Measurements from ENCODE around the gene VIM. TPM values are rescaled to one million over a fixed set of nuclear protein-coding genes. Genes with fewer than 3 reads are reported as not detected.
"Not testable (repeated sequence)": the region's sequence is repeated elsewhere in the genome, so short reads cannot be mapped to it uniquely, and the experiment has no call there.

VIM gene
- total RNA-seq, 1 donor from 2014 or later = 6,230 TPM

DNA sequence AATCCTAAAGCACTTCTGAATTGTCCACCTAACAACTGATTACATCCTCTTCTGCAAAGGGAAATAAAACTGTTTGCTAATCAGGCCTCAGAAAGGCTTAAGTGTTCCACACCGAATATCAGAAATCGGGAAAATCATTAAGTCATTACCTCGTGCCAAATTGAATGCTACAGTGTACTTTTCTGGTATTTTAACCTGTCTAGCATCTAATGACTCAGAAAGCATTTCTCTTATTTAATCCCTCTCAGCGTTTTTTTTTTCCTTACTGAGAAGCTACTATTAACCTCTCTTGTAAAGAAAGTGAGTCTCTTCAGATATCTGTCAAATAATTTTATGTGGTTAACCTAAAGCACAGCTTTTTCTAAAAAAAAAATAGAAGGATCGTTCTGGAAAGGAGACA is 28.6 kb downstream of the VIM start:
- no peaks in the 10 kb centered on the region for H3K4me1 ChIP-seq
- H3K27ac ChIP-seq = no peak overlapping the region
- no peaks in the 10 kb centered on the region for H3K27me3 ChIP-seq
- H3K9me3 ChIP-seq = no peaks in the 10 kb centered on the region
- H3K36me3 ChIP-seq = no peaks in the 10 kb centered on the region
- H3K4me3 ChIP-seq = no peak overlapping the region
- intact Hi-C loops (cut with DNase I) = loop anchor here (1.0 to 5.0 kb wide), 4 partner anchors 18 to 428 kb away; no protein-coding TSS in a partner anchor
- TF ChIP-seq, protein P1, sequence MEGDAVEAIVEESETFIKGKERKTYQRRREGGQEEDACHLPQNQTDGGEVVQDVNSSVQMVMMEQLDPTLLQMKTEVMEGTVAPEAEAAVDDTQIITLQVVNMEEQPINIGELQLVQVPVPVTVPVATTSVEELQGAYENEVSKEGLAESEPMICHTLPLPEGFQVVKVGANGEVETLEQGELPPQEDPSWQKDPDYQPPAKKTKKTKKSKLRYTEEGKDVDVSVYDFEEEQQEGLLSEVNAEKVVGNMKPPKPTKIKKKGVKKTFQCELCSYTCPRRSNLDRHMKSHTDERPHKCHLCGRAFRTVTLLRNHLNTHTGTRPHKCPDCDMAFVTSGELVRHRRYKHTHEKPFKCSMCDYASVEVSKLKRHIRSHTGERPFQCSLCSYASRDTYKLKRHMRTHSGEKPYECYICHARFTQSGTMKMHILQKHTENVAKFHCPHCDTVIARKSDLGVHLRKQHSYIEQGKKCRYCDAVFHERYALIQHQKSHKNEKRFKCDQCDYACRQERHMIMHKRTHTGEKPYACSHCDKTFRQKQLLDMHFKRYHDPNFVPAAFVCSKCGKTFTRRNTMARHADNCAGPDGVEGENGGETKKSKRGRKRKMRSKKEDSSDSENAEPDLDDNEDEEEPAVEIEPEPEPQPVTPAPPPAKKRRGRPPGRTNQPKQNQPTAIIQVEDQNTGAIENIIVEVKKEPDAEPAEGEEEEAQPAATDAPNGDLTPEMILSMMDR (IDR thresholded peaks at IDR 0.05) = no peak
- DNase-seq (ENCODE audit: low spot score in 2 of 2) = no peak

DNA sequence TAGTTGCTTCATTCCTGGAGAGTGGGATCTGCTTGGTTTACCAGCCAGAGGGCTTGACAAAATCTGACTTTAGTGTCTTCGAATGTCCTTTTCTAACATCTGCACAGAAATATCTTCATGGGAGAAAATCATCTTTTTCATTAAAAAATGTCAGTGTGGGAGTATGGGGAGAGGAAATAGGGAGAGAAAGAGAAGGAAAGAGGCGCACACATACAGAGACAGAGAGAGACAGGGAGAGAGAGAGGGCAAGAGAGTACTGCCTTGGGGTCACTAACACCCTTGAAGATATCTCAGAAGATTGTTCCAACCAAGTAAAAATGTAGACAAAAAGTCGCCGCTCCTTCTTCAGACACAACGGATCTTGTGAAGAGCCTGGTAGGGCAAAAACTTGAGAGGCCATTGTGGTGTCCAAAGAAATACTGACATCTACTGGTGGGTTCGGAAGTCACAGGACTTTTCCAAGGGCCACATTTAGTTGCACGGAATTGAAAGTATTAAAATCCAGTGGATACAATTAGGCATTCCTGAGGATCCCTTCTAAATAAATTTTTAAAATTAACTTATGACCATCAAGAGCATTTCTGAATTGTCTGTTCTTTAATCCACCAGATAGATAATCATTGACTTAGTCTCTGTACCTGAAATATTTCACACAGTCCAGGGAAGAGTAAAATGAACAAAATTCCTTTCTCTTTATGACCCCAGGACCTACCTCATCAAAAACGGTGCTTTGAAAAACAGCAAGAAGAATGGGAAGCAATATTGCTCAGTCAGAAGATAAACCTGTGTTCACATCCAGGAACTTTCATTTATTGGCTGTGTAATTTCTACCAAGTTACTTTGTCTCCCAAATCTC is 29.7 kb downstream of the VIM start:
- H3K36me3 ChIP-seq = no peaks in the 10 kb centered on the region
- no peaks in the 10 kb centered on the region for H3K27me3 ChIP-seq
- TF ChIP-seq, protein P1 (IDR thresholded peaks at IDR 0.05) = peak; percentile 83 to 88 (median 84)
- no peak overlapping the region for H3K27ac ChIP-seq
- no peaks in the 10 kb centered on the region for H3K4me1 ChIP-seq
- peak overlapping the region; percentile 23 to 25 for H3K4me3 ChIP-seq
- intact Hi-C loops (cut with DNase I) = loop anchor here (1.0 to 5.0 kb wide), 4 partner anchors 19 to 429 kb away; no protein-coding TSS in a partner anchor
- H3K9me3 ChIP-seq = peaks cover 9 to 11% of the 10 kb centered on the region in 2 donors
- peak in 1 of 2 donors; percentile 79 for DNase-seq (ENCODE audit: low spot score in 2 of 2)

DNA sequence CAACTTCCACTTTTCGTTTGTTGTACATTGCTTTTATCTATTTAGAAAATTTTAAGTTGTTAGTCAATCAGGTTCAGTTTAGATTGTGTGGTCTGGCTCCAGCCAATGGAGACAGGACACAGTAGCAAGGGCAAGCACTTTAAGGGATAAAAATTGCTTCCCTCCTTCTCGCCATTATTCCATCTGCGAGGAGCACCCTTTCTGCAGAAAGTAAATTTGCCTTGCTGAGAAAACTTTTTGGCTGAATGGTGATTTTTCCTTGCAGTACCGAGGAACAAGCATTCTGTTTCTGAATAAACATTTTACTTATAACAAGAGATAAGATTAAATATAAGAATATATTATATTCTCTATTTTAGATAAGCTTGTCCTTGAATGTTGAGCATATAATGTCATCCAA is 34.5 kb downstream of the VIM start:
- Histone ChIP-seq H3K4me3 (no peak overlapping the region), H3K36me3 (no peaks in the 10 kb centered on the region), H3K27me3 (no peaks in the 10 kb centered on the region), H3K27ac (no peak overlapping the region), H3K4me1 (no peaks in the 10 kb centered on the region), H3K9me3 (peaks cover 24 to 30% of the 10 kb centered on the region in 2 donors)
- TF ChIP-seq, protein P1 (IDR thresholded peaks at IDR 0.05) = no peak
- no peak for DNase-seq (ENCODE audit: low spot score in 2 of 2)
- intact Hi-C loops (cut with DNase I) = no loop called here

DNA sequence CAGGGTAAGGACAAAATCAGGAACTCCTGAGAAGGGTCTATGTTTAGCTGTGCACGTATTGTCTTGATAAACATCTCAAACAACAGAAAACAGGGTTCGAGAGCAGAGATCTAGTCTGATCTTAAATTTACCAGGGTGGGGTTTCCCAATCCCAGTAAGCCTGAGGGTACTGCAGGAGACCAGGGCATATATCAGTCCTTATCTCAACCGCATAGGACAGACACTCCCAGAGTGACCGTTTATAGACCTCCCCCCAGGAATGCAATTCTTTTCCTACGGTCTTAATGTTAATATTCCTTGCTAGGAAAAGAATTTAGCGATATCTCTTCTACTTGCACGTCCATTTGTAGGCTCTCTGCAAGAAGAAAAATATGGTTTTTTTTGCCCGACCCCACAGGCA is 35.5 kb downstream of the VIM start:
- H3K36me3 ChIP-seq = no peaks in the 10 kb centered on the region
- H3K27me3 ChIP-seq = no peaks in the 10 kb centered on the region
- H3K9me3 ChIP-seq = peaks cover 24 to 30% of the 10 kb centered on the region in 2 donors
- TF ChIP-seq, protein P1 (IDR thresholded peaks at IDR 0.05) = no peak
- no peaks in the 10 kb centered on the region for H3K4me1 ChIP-seq
- DNase-seq (ENCODE audit: low spot score in 2 of 2) = no peak
- intact Hi-C loops (cut with DNase I) = no loop called here
- H3K4me3 ChIP-seq = no peak overlapping the region
- H3K27ac ChIP-seq = no peak overlapping the region

DNA sequence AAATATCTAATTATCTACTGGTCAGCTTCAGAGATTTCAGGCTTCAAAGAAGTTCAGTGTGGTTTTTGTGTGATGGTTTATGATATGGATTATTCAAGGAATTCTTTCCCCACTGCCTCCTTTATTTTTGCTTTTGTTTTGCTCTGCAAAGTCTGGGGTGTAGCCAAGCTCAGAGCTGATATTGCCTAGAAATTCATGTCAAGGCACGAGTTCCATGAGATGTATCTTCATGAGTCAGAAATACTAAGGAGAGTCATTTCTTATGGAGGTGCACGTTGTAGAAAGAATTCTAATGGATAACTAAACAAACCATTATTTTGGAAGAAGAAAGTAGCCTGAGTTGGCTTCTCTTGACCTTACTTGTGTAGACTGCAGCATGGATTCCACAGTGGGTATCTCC is 37.4 kb downstream of the VIM start:
- H3K27ac ChIP-seq = no peak overlapping the region
- H3K4me3 ChIP-seq = no peak overlapping the region
- no peak for DNase-seq (ENCODE audit: low spot score in 2 of 2)
- no peaks in the 10 kb centered on the region for H3K36me3 ChIP-seq
- H3K9me3 ChIP-seq = peaks cover 24 to 30% of the 10 kb centered on the region in 2 donors
- TF ChIP-seq, protein P1 (IDR thresholded peaks at IDR 0.05) = no peak
- intact Hi-C loops (cut with DNase I) = no loop called here
- H3K27me3 ChIP-seq = no peaks in the 10 kb centered on the region
- H3K4me1 ChIP-seq = no peaks in the 10 kb centered on the region

DNA sequence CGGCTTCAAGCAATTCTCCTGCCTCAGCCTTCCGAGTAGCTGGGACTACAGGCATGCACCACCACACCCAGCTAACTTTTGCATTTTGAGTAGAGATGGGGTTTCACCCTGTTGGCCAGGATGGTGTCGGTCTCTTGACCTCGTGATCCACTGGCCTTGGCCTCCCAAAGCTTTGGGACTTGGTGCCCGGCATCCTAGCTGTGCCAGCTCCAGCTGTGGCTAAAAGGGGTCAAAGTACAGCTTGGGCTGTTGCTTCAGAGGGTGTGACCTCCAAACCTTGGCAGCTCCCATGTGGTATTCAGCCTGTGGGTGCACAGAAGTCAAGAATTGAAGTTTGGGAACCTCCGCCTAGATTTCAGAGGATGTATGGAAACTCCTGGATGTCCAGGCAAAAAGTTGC is 38.5 kb downstream of the VIM start:
- intact Hi-C loops (cut with DNase I); H3K4me1 ChIP-seq: not testable (repeated sequence)

More for the DNA sequence above, 38.5 kb downstream of the VIM start:
- not testable (repeated sequence) for H3K36me3 ChIP-seq; H3K27ac ChIP-seq; H3K4me3 ChIP-seq; DNase-seq (ENCODE audit: low spot score in 2 of 2); H3K27me3 ChIP-seq
- H3K9me3 ChIP-seq = peaks cover 24 to 30% of the 10 kb centered on the region in 2 donors

Measured in ascending aorta (tissue), 2 donors.